GM19099 (cell line): ENCODE measurements around the gene ZNF226.

Experiments used
- POLR2A ChIP-seq: IDR thresholded peaks from 3 replicates; pipeline ENCODE4 v1.6.1; 2011; ENCODE audit warnings: low read depth; ENCODE audit not compliant: insufficient read length; ENCODE audit errors: extremely low read depth

Gene ZNF226

DNA sequence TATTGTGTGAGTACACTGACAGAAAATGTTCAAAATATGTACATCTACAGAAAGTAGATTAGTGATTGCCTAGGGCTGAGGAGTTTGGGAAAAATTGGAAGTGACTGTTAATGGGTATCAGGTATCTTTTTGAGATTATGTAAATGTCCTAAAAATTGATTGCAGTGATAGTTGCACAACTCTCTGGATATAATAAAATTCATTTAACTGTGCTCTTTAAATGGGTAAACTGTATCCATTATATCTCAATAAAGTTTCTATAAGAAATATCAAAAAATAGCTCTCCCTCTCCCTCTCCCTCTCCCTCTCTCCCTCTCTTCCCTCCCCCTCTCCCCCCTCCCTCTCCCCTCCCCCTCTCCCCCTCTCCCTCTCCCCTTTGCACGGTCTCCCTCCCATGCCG, 38.1 kb downstream of the ZNF226 start:
- no peak for TF ChIP-seq POLR2A

DNA sequence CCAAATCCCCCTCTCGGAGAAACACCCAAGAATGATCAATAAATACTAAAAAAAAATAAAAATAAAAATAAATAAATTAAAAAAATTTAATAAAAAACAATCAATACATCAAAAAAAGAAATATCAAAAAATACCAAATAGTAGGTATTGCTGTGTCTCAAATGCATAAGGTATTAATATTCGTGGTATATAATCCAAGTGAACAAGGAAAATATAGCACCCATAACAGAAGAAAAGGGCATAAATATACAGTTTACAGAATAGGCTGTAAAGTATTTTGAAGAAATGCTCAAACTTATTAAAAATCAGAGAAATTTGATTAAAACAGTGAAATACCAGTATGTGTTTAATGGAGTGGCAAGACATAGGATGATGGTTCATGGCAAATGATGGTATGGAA, 39.9 kb downstream of the ZNF226 start:
- TF ChIP-seq POLR2A, result no peak

GRCh38 chr19:44207126-44207803, 42.4 kb downstream of the ZNF226 start:
- peak; percentile 62 for TF ChIP-seq POLR2A

- peak; percentile 83 for TF ChIP-seq POLR2A
Measured at GRCh38 chr19:44212250-44212865, 47.5 kb downstream of the ZNF226 start, which contains the start of gene ZNF227. TSS of gene ZNF227 (plus strand) at chr19:44212532. CDS start at chr19:44217793, 5,261 bp downstream.

- TF ChIP-seq POLR2A, result no peak
Measured at GRCh38 chr19:44212866-44213346, 48.0 kb downstream of the ZNF226 start.
